PC-9 (cell line): Measurements from ENCODE around the gene C2CD2. TPM values are rescaled to one million over a fixed set of nuclear protein-coding genes. Genes with fewer than 3 reads are reported as not detected.

Experiments used
- BruUV-seq: library from RNA; stranded (reverse); fragments of 400-500 nt; replicated peaks from 2 replicates; lab custom pipeline; 2021; lab: Mats Ljungman, UMichigan
- CTCF ChIA-PET: fragments of 300-600 bp; sonication (Branson Sonifier 250); formaldehyde crosslinking; loops from one replicate; lab custom pipeline; 2022; ENCODE audit warnings: antibody characterized with exemption; lab: Charles Lee
- POLR2A ChIA-PET: fragments of 300-600 bp; sonication (Branson Sonifier 250); formaldehyde crosslinking; loops from one replicate; lab custom pipeline; 2022; ENCODE audit warnings: antibody characterized with exemption; ENCODE audit not compliant: unreplicated experiment; lab: Charles Lee
- DNase-seq, 2 experiments: peaks; one replicate each; pipeline versions ENCODE4 v3.0.0 to v3.0.0-alpha.2; 2015 to 2022; ENCODE audit warnings: mixed read lengths in 1 of 2
- H2AFZ ChIP-seq: fragments of 200-600 bp; sonication (generic); 2 replicates; pipeline ENCODE4 v1.8.1; 2017; ENCODE audit warnings: antibody characterized with exemption
- H3F3A ChIP-seq: fragments of 200-600 bp; sonication (generic); 2 replicates; pipeline ENCODE4 v1.8.1; 2017; ENCODE audit warnings: antibody characterized with exemption, mild to moderate bottlenecking, low read depth; ENCODE audit not compliant: insufficient read depth
- H3K27ac ChIP-seq: fragments of 200-600 bp; sonication (generic); 2 replicates; pipeline ENCODE4 v1.6.1; 2016; ENCODE audit warnings: mixed run types
- H3K27me3 ChIP-seq: fragments of 200-600 bp; sonication (generic); 2 replicates; pipeline ENCODE4 v1.6.1; 2016; ENCODE audit warnings: low read depth, mixed run types; ENCODE audit not compliant: insufficient read depth
- H3K36me3 ChIP-seq: fragments of 200-600 bp; sonication (generic); 2 replicates; pipeline ENCODE4 v1.6.1; 2016; ENCODE audit warnings: low read depth, mixed run types
- H3K4me1 ChIP-seq: fragments of 200-600 bp; sonication (generic); replicated peaks from 2 replicates; pipeline ENCODE4 v1.6.1; 2016; ENCODE audit warnings: mixed run types; ENCODE audit not compliant: insufficient read depth
- H3K4me2 ChIP-seq: fragments of 200-600 bp; sonication (generic); 2 replicates; pipeline ENCODE4 v1.6.1; 2017; ENCODE audit warnings: mixed run types
- H3K4me3 ChIP-seq: fragments of 200-600 bp; sonication (generic); 2 replicates; pipeline ENCODE4 v1.6.1; 2016; ENCODE audit warnings: mixed run types
- H3K79me2 ChIP-seq: fragments of 200-600 bp; sonication (generic); 2 replicates; pipeline ENCODE4 v1.6.1; 2017; ENCODE audit warnings: low read depth, mixed run types
- H3K9me2 ChIP-seq: fragments of 200-600 bp; sonication (generic); 2 replicates; pipeline ENCODE4 v1.8.1; 2017; ENCODE audit warnings: mild to moderate bottlenecking; ENCODE audit not compliant: insufficient read depth
- H3K9me3 ChIP-seq: fragments of 200-600 bp; sonication (generic); 2 replicates; pipeline ENCODE4 v1.8.1; 2016; ENCODE audit warnings: low read depth; ENCODE audit not compliant: insufficient read depth
- H4K20me1 ChIP-seq: fragments of 200-600 bp; sonication (generic); 2 replicates; pipeline ENCODE4 v1.8.1; 2017; ENCODE audit not compliant: insufficient read depth
- EZH2 ChIP-seq: fragments of 200-600 bp; sonication (generic); IDR thresholded peaks from 2 replicates; pipeline ENCODE4 v1.8.0; 2017; ENCODE audit warnings: antibody characterized with exemption, low read depth
- intact Hi-C: fragments of 100-400 bp; cut with micrococcal nuclease; formaldehyde crosslinking; loops from one replicate; pipeline ENCODE4 v1.10.0; 2022; ENCODE audit not compliant: unreplicated experiment
- total RNA-seq: library from RNA; stranded (reverse); gene quantifications from 2 replicates; pipeline ENCODE4 v1.2.3, GENCODE V29; 2021
- TF ChIP-seq, protein P1 (sequence below): fragments of 200-600 bp; sonication (generic); conservative IDR thresholded peaks from 2 replicates; pipeline ENCODE4 v1.6.1; 2017; ENCODE audit warnings: mixed run types, antibody characterized with exemption, mild to moderate bottlenecking, moderate library complexity

The C2CD2 gene
- total RNA-seq, 1 experiment from 2014 or later, result 26.8 TPM

DNA sequence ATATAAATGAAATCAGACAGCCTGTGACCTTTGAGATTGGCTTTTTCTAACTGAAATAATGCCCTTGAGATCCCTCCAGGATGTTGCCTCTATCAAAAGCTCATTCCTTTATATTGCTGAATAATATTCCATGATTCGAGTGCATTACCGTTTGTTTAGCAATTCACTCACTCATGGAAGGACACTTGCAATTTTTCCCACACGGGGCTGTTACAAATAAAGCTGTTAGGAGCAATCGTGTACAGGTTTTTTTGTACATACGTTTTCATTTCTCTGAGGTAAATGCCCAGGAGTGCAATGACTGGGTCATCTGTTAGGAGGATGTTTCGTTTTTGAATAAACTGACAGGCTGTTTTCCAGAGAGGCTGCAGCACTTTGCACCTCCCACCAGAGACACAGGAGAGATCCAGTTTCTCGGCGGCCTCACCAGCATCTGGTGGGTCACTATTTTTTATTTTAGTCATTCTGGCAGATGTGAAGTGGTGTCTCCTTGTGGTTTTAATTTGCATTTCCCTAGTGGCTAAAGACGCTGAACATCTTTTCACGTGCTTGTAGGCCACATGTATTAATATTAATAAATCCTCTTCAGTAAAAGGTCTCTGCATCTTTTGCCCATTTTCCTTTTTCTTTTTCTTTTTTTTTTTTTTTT, 85.6 kb downstream of the C2CD2 start:
- intact Hi-C loops, result no loop called here
- DNase-seq, result no peak
- H3K9me2 ChIP-seq, result no peaks in the 10 kb centered on the region
- ChIA-PET POLR2A (no interaction called here), CTCF (interaction anchor here (0.7 kb wide), 1 partner anchor 10 kb away, joined by 3 read pairs; no protein-coding TSS in a partner anchor)
- no peak overlapping the region for H2AFZ ChIP-seq
- no peaks in the 10 kb centered on the region for H3K9me3 ChIP-seq
- BruUV-seq, result no TSS peak
- no peaks in the 10 kb centered on the region for H4K20me1 ChIP-seq
- H3K4me3 ChIP-seq, result no peak overlapping the region
- H3K4me1 ChIP-seq, result no peaks in the 10 kb centered on the region
- TF ChIP-seq EZH2, result no peak
- TF ChIP-seq, protein P1, sequence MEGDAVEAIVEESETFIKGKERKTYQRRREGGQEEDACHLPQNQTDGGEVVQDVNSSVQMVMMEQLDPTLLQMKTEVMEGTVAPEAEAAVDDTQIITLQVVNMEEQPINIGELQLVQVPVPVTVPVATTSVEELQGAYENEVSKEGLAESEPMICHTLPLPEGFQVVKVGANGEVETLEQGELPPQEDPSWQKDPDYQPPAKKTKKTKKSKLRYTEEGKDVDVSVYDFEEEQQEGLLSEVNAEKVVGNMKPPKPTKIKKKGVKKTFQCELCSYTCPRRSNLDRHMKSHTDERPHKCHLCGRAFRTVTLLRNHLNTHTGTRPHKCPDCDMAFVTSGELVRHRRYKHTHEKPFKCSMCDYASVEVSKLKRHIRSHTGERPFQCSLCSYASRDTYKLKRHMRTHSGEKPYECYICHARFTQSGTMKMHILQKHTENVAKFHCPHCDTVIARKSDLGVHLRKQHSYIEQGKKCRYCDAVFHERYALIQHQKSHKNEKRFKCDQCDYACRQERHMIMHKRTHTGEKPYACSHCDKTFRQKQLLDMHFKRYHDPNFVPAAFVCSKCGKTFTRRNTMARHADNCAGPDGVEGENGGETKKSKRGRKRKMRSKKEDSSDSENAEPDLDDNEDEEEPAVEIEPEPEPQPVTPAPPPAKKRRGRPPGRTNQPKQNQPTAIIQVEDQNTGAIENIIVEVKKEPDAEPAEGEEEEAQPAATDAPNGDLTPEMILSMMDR, result no peak
- H3K27ac ChIP-seq, result no peak overlapping the region
- H3K36me3 ChIP-seq, result no peaks in the 10 kb centered on the region
- no peak overlapping the region for H3K4me2 ChIP-seq
- H3F3A ChIP-seq, result no peaks in the 10 kb centered on the region
- H3K27me3 ChIP-seq, result no peaks in the 10 kb centered on the region
- H3K79me2 ChIP-seq, result no peaks in the 10 kb centered on the region

DNA sequence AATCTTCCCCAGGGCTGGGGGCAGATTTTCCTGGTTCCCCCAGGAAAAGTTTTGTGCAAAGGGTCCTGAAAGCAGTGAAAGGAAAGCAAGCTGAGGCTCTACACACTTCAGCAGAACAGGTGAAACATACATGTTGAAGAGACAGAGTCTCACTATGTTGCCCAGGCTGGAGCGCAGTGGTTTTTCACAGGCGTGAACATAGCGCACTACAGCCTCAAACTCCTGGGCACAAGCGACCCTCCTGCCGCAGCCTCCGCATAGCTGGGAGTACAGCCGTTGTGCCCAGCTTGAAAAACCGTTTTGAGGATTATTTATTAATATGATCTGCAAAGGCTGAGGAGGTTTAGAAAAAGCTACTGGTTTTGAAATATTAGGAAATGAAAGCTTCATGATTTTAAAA, 86.5 kb downstream of the C2CD2 start:
- no peaks in the 10 kb centered on the region for H3F3A ChIP-seq
- no peak overlapping the region for H3K27ac ChIP-seq
- no peaks in the 10 kb centered on the region for H3K9me2 ChIP-seq
- ChIA-PET POLR2A (no interaction called here), CTCF (no interaction called here)
- intact Hi-C loops, result no loop called here
- H2AFZ ChIP-seq, result no peak overlapping the region
- H3K4me2 ChIP-seq, result no peak overlapping the region
- TF ChIP-seq, protein P1, result no peak
- no peak for TF ChIP-seq EZH2
- H4K20me1 ChIP-seq, result no peaks in the 10 kb centered on the region
- no TSS peak for BruUV-seq
- no peaks in the 10 kb centered on the region for H3K9me3 ChIP-seq
- no peaks in the 10 kb centered on the region for H3K4me1 ChIP-seq
- H3K36me3 ChIP-seq, result no peaks in the 10 kb centered on the region
- no peak for DNase-seq
- no peaks in the 10 kb centered on the region for H3K27me3 ChIP-seq
- H3K4me3 ChIP-seq, result no peak overlapping the region
- H3K79me2 ChIP-seq, result no peaks in the 10 kb centered on the region

DNA sequence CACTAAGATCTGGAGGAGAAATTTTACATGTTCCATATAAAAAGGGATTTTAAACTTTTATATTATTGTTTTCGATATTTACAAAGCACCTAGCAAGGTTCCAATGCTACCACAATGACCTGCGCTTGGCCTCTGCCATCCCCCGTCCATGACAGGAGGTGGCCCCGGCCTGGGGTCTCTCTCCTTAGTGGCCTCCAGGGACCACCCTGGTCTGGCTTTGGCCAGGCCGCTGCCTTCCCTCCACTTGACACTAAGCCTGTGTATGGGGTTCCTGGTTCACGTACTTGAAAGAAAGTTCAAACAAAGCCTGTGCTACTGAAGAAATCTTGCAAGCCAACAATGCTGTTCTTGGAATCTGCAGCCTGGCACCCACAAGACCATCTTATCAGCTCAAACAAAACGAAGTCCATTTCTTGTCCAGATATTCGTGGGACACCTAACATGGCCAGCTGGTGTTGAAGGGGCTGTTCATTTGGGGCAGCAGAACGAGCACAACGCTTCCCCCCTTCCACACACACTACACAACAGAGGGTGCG, 87.5 kb downstream of the C2CD2 start:
- ChIA-PET CTCF (no interaction called here), POLR2A (no interaction called here)
- H3K4me2 ChIP-seq, result no peak overlapping the region

More for the DNA sequence above, 87.5 kb downstream of the C2CD2 start:
- Histone ChIP-seq H3K27ac (no peak overlapping the region), H3F3A (no peaks in the 10 kb centered on the region), H2AFZ (no peak overlapping the region), H3K9me3 (no peaks in the 10 kb centered on the region), H3K27me3 (no peaks in the 10 kb centered on the region), H3K9me2 (no peaks in the 10 kb centered on the region), H3K4me1 (no peaks in the 10 kb centered on the region), H3K36me3 (no peaks in the 10 kb centered on the region), H4K20me1 (no peaks in the 10 kb centered on the region), H3K4me3 (no peak overlapping the region), H3K79me2 (no peaks in the 10 kb centered on the region)
- TF ChIP-seq EZH2, result no peak
- TF ChIP-seq, protein P1, result no peak
- intact Hi-C loops, result no loop called here
- BruUV-seq, result no TSS peak
- DNase-seq, result no peak
